Iris pigment epithelial cell (primary cell): ENCODE data around the gene CCDC136.

Source experiments
- DNase-seq: peaks from one replicate; pipeline ENCODE4 v3.0.0-alpha.2; 2011; ENCODE audit warnings: low read depth

CCDC136 gene

DNA sequence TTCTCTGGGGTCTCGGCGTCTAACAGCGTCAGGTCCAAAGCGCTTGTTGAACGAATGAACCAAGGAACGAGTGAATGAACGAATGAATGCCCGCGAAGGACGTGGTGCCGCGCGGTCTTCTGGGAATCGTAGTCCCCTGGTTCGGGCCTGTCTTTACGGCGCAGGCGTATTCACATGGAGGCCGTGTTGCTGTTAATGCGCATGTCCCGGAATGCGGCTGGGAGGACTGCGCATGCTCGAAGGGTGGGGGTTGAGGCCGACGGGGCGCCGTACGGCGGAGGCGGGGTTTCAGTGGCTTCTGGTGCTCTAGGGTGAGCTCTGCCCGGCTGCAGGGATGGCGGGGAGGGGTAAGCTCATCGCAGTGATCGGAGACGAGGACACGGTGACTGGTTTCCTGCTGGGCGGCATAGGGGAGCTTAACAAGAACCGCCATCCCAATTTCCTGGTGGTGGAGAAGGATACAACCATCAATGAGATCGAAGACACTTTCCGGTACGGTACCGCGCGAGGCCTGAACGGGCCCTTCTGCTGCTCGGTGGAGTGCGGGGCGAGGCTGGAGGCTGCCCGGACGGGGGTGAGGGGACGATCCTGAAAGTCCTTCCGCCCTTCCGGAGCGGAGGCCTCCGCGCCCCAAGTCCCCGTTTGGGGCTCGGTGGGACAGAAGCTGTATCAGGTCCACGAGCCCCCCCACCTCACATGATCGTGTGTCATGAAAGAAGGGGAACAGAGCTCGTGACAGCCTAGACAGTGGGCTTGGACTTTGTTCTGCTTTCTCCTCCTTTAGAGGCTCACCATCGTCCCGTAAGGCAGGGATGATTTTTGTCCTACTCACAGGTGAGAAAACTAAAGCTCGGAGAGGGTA is 71.0 kb downstream of the CCDC136 start, which contains the start of gene ATP6V1F:
Gene ATP6V1F (plus strand): TSS at position 286 of the 862 bp plus-strand sequence. CDS start 49 bp downstream, at position 335.
- DNase-seq = peak; percentile 96

DNA sequence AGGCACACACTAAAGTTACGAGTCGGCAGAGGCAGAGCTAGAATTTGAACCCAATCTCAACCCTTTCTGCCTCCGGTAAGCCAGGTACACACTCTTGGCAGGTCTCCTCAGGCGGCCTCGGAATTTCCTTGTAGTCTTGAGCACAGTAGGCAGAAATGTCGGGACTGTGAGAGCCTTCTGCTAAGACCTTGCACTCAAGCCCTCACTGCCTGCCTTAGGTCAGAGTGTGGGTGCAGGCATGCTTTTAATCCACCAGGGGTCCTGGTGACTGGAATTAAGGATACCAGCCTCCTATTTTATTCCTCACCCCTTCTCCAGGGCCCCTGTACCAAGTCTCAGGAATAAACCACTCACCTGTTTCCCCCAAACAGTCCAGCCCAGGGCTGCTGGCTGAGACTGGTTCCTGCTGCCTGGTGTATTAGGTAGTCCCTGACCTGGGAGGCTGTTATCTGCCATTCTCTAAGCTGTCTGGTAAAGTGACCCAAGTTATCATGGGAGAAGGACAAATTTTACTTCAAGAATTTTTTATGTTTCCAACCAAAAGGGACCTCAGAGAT is 71.7 kb downstream of the CCDC136 start:
- peak; percentile 70 for DNase-seq

GRCh38 chr7:128865303-128865702 is 73.5 kb downstream of the CCDC136 start:
- DNase-seq = no peak

DNA sequence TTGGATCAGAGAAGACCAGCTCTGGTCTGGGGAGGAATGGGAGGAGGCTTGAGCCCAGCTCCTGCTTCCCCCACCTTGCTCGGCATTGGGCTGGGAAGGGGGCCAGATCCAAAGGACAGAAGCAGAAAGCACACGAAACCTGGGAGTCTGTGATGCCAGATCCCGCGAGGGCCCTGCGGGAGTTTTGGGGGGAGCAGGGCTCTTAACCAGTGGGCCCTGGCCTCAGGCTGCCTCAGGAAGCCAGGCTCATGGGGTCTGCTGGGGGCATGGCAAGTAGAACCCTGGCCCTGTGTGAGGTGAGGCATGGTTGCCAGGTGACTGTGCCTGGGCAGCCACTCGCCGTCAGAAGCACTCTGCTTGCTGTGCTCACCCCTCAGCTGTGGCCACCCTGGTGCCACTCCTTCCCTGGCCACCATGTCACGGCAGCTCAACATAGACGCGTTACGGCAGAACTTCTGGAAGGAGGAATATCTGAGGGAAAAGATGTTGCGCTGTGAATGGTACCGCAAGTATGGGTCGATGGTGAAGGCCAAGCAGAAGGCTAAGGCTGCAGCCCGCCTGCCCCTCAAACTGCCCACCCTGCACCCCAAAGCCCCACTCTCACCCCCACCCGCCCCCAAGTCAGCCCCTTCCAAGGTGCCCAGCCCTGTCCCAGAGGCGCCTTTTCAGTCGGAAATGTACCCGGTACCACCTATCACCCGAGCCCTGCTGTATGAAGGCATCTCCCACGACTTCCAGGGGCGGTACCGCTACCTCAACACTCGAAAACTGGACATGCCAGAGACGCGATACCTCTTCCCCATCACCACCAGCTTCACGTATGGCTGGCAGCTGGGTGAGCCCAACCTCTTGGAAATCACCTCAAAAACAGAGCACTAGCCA is 74.5 kb downstream of the CCDC136 start:
- no peak for DNase-seq

- no peak for DNase-seq
Observed at GRCh38 chr7:128867241-128867640, 75.5 kb downstream of the CCDC136 start.

GRCh38 chr7:128867842-128868623 is 76.3 kb downstream of the CCDC136 start:
- peak; percentile 49 for DNase-seq

DNA sequence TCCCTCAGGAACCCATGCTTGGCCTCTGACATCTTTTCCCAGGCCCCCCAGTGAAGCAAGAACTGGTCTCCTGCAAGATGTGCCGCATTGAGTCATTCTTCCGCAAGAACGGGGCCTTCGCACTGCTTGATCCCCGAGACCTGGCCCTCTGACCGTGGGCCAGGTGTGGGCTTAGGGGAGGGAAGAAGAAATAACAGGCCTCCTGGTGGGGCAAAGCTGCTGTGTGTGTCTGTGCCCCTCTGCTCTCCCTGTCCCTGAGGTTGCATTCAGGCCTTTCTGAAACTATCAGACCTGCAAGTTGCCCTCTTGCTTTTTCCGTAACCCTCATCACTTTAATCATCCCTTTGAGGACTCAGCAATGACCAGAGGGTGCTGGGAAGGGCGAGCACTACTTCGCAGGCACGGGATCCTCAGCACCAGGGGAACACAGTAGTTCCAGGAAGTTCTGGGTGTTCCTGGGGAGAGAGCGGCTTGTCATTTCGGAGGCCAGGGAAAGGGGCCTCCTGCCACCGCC is 76.9 kb downstream of the CCDC136 start:
- DNase-seq = no peak

DNA sequence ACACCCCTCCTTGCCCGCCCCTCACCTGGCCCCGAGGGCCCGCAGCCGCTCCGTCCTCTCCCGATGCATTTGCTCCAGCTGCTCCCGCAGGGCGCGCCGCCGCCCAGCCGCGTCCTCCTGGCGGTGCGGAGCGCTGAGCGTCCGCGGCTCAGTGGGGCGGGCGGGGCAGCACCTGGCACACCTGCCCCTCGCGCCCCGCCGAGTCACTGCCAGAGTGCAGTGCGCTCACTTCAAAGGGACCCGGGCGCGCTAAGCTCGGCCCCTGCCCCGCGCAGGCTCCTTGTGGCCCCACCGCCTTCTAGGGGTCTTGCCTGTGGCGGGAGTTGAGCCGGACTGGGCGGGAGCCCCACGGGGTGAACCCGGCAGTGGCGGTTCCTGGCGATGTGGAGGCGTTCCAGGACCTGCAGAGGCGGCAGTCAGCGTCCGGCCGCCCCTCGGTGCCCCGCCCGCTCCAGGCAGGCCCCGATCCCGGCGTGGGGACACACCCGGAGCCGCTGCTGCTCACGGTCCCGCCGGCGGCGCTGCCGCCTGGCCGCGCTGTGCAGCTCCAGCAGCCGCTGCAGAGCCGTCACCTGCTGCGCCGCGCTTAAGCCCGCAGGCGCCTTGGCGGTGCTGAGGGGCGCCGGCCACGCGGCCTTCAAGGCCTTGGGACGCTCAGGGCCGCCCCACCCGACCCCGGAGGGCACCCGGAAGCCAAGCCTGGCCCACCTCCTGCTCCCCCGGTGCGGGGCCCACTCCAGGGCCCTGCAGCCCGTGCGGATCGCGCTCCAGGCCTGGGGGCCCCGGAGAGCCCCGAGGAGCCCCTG is 77.6 kb downstream of the CCDC136 start:
- DNase-seq = peak; percentile 39

DNA sequence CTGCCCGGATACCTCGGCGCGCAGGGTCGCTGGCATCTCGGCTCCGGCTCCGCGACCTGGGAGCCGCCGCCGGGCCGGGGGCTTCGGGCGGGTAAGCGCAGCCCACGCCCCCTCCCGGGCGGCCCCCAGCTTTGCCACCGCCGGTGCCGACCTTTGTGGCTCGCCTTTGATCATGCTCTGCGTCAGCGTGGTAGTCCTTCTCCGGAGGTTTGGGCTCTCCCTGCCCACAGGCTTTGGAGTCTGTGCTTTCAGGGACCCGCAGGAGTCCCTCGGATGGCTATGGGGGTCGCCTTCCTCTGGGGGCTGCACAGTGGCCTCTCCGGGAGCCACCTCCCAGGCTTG is 78.1 kb downstream of the CCDC136 start:
- DNase-seq = no peak

- no peak for DNase-seq
Observed at GRCh38 chr7:128871050-128871449, 79.3 kb downstream of the CCDC136 start.
